ENCODE measurements around the gene GPR39.

Gene GPR39

DNA sequence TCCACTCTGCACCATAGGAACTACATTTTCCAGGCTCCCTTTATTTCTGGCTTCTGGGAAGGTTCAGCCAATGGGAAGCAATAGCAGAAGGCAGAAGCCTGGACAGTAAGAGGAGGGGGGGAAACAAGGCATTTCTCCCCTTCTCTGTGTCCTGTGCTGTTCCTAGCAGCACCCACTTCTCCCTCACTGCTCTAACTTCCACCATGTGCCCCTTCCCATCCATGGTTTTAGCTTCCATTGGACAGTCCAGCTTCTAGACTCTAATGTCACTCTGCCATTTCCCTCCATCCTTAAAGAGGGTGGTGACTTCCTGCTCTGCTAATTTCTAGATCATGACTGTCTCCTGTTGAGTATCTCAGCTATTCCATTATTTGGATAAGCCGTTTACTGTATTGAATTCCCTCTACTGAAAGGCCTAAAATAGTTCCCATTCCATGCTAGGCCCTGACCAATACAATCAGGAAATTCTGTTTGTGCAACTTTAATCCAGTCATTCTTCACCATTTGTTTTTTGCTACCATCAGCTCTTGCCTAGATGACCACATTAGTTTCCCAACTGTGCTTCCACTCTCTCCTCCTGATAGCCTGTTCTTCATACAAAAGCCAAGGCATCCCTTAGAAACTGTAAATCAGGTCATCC is 274.2 kb downstream of the GPR39 start:
- no peak for DNase-seq

DNA sequence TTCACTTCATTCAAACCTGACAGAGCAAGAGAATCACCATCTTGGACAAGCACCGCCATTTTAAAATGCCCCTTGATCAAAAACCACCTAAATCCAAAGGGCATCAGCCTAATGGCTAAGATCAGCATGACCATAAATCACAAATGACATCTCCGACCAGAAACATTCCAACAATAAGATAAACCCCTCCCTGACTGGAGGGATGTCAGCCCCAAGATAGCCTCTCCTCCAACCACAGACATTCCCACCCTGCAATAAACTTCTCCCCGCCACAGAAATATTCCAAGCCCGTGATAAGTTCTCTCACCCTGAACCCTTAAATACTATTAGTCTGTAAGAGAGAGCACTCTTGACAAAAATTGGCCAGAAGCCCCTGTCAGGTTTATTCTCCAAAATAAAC is 275.0 kb downstream of the GPR39 start:
- DNase-seq = no peak

DNA sequence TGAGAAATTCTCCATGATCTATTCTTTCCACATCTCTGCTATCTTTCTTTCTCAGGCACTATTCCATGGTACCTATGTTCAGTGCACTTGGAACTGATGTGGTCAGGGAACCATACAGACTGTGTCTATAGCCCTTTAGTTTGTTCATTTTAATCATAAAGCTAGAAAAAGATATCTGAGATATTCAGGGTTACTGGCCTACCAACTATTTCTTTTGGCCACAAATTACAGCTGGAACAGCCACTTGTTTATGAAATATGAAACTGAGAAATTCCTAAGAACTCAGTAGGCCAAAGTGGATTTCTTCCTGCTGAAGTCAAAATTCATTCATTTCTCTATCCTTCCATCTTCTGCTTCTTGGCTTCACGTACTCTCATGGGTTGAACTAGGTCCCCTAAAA is 276.2 kb downstream of the GPR39 start:
- DNase-seq = no peak

All from NK-92 treated with Interleukin-12 subunit alpha and Interleukin-12 subunit beta, amount 100 ng/mL, for 24 hours (cell line).